Tibial artery (tissue), 4 donors: ENCODE measurements around the gene MRPL57.
"Not testable (repeated sequence)": the region's sequence is repeated elsewhere in the genome, so short reads cannot be mapped to it uniquely, and the experiment has no call there.

Source experiments
- DNase-seq, 2 donors: peaks; one replicate each; pipeline ENCODE4 v3.0.0-alpha.2; 2019
- H3K27ac ChIP-seq, 2 donors: fragments of 200-600 bp; sonication (generic) in 1 of 2; 1 replicate in 1 of 2; 2 replicates in 1 of 2; pipeline ENCODE4 v1.5.1; 2018 to 2019; ENCODE audit warnings: mild to moderate bottlenecking in 1 of 2
- H3K27me3 ChIP-seq, 2 donors: fragments of 200-600 bp; sonication (generic) in 1 of 2; one replicate each; pipeline versions ENCODE4 v1.5.1 to v1.6.0; 2016 to 2019
- H3K36me3 ChIP-seq, 3 donors: fragments of 200-600 bp; sonication (generic) in 2 of 3; one replicate each; pipeline ENCODE4 v1.5.1; 2016 to 2019; ENCODE audit warnings: mild to moderate bottlenecking in 2 of 3
- H3K4me1 ChIP-seq, 4 donors: fragments of 200-600 bp; sonication (generic) in 2 of 4; 1 replicate in 3 of 4; 2 replicates in 1 of 4; pipeline ENCODE4 v1.5.1; 2016 to 2019
- H3K4me3 ChIP-seq, 2 donors: fragments of 200-600 bp; sonication (generic) in 1 of 2; 1 replicate in 1 of 2; 2 replicates in 1 of 2; pipeline ENCODE4 v1.5.1; 2018 to 2019; ENCODE audit warnings: mild to moderate bottlenecking in 2 of 2
- H3K9me3 ChIP-seq, 3 donors: fragments of 200-600 bp; sonication (generic) in 1 of 3; one replicate each; pipeline ENCODE4 v1.5.1; 2016 to 2019
- intact Hi-C: fragments of 100-400 bp; cut with DNase I; formaldehyde crosslinking; loops from one replicate; pipeline ENCODE4 v1.15.0; 2023; ENCODE audit warnings: low total_unique reads
- TF ChIP-seq, protein P1 (sequence below), 2 experiments: fragments of 200-600 bp in 1 of 2; fragments of 450-650 bp in 1 of 2; IDR thresholded peaks; one replicate each; pipeline ENCODE4 v1.5.1; 2017 to 2019; ENCODE audit warnings: antibody characterized with exemption in 2 of 2, mild to moderate bottlenecking in 1 of 2, moderate library complexity in 1 of 2

The MRPL57 gene

DNA sequence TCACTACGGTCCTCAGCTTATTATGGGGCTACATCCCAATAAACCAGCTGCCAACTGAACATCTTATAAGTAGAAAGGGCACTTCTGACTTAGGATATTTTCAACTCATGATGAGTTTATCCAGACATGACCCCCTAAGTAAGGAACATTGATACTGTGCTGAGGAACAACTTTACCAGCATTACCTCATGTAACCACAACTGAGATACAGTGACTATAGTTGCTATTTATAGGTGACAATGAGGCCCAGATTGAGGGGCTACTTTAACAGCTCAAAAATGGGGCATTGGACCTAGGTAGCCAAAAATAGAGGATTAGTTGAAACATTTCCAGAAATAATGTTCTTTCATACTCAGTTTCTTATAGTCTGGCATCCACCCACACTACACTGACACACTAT lies 26.9 kb upstream of the MRPL57 start:
- Histone ChIP-seq H3K9me3 (no peaks in the 10 kb centered on the region), H3K36me3 (peaks cover 15 to 39% (median 32%) of the 10 kb centered on the region in 3 donors), H3K4me1 (no peaks in the 10 kb centered on the region), H3K27ac (no peak overlapping the region), H3K27me3 (no peaks in the 10 kb centered on the region), H3K4me3 (no peak overlapping the region)
- intact Hi-C loops = no loop called here
- TF ChIP-seq, protein P1, sequence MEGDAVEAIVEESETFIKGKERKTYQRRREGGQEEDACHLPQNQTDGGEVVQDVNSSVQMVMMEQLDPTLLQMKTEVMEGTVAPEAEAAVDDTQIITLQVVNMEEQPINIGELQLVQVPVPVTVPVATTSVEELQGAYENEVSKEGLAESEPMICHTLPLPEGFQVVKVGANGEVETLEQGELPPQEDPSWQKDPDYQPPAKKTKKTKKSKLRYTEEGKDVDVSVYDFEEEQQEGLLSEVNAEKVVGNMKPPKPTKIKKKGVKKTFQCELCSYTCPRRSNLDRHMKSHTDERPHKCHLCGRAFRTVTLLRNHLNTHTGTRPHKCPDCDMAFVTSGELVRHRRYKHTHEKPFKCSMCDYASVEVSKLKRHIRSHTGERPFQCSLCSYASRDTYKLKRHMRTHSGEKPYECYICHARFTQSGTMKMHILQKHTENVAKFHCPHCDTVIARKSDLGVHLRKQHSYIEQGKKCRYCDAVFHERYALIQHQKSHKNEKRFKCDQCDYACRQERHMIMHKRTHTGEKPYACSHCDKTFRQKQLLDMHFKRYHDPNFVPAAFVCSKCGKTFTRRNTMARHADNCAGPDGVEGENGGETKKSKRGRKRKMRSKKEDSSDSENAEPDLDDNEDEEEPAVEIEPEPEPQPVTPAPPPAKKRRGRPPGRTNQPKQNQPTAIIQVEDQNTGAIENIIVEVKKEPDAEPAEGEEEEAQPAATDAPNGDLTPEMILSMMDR (IDR thresholded peaks at IDR 0.05) = no peak
- no peak for DNase-seq

GRCh38 chr13:21150013-21150412 lies 26.4 kb upstream of the MRPL57 start:
- intact Hi-C loops = no loop called here
- Histone ChIP-seq H3K36me3 (peaks cover 15 to 37% (median 32%) of the 10 kb centered on the region in 3 donors), H3K4me3 (no peak overlapping the region), H3K27me3 (no peaks in the 10 kb centered on the region), H3K4me1 (no peaks in the 10 kb centered on the region), H3K27ac (no peak overlapping the region), H3K9me3 (no peaks in the 10 kb centered on the region)
- no peak for DNase-seq
- TF ChIP-seq, protein P1 (IDR thresholded peaks at IDR 0.05) = no peak

GRCh38 chr13:21152251-21152899 lies 24.1 kb upstream of the MRPL57 start:
- no peaks in the 10 kb centered on the region for H3K9me3 ChIP-seq
- H3K36me3 ChIP-seq = peaks cover 11 to 17% (median 15%) of the 10 kb centered on the region in 3 donors
- no peak overlapping the region for H3K4me3 ChIP-seq
- no peak overlapping the region for H3K27ac ChIP-seq
- intact Hi-C loops = no loop called here
- no peak for DNase-seq
- H3K4me1 ChIP-seq = no peaks in the 10 kb centered on the region
- no peaks in the 10 kb centered on the region for H3K27me3 ChIP-seq
- TF ChIP-seq, protein P1 (IDR thresholded peaks at IDR 0.05) = no peak

DNA sequence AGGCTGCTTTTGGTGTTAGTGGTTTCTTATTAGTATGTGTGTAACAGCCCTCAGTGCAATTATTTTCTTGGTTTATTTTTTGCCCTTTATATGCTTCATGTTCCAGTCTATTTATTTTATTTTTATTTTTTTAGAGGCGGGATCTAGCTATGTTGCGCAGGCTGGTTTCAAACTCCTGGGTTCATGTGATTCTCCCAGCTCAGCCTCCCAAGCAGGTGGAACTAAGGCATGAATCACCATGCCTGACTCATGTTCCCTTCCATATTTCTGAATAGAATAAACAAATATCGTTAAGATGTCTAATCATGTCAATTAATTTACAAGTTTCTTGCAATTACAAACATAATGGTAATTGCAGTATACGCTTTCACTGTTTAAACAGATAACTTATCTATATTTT lies 11.8 kb upstream of the MRPL57 start:
- TF ChIP-seq, protein P1 (IDR thresholded peaks at IDR 0.05) = no peak
- no peaks in the 10 kb centered on the region for H3K36me3 ChIP-seq
- H3K27ac ChIP-seq = no peak overlapping the region
- no peak overlapping the region for H3K4me3 ChIP-seq
- H3K9me3 ChIP-seq = no peaks in the 10 kb centered on the region
- H3K4me1 ChIP-seq = peaks cover 0 to 2% (median 0%) of the 10 kb centered on the region in 4 donors
- intact Hi-C loops = no loop called here
- DNase-seq = no peak
- H3K27me3 ChIP-seq = no peaks in the 10 kb centered on the region

DNA sequence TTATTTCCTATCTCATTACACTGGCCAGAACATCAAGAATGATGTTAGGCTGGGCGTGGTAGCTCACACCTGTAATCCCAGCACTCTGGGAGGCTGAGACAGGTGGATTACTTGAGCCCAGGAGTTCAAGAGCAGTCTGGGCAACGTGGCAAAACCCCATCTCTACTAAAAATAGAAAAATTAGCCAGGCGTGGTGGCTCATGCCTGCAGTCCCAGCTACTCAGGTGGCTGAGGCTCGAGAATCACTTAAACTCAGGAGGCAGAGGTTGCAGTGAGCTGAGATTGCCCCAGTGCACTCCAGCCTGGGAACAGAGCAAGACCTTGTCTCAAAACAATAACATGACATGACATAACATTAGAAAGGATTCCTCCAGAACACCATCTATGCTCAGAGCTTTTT lies 10.9 kb upstream of the MRPL57 start:
- not testable (repeated sequence) for H3K27ac ChIP-seq, DNase-seq
- H3K4me1 ChIP-seq = peaks cover 0 to 12% (median 0%) of the 10 kb centered on the region in 4 donors

DNA sequence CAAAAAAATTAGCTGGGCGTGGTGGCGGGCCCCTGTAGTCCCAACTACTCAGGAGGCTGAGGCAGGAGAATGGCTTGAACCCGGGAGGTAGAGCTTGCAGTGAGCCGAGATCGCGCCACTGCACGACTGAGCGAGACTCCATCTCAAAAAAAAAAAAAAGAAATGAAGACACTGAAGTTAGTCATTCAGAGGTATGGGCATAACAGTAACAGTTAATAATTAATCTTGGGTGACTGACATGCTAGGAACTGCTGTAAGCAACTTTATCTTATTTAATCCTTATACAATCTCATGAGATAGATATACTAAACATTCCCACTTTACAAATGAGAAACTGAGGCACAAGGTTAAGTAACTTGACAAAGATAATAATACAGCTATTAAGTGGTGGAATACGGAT lies 5.0 kb upstream of the MRPL57 start:
- Histone ChIP-seq H3K4me1 (peaks cover 0 to 21% (median 3%) of the 10 kb centered on the region in 4 donors), H3K36me3 (no peaks in the 10 kb centered on the region), H3K27me3 (no peaks in the 10 kb centered on the region), H3K4me3 (no peak overlapping the region), H3K27ac (no peak overlapping the region), H3K9me3 (no peaks in the 10 kb centered on the region)
- DNase-seq = no peak
- TF ChIP-seq, protein P1 (IDR thresholded peaks at IDR 0.05) = no peak
- intact Hi-C loops = loop anchor here (10.0 kb wide), 3 partner anchors 107 to 303 kb away; partner anchors contain the start of gene LATS2

More for the DNA sequence above, 10.9 kb upstream of the MRPL57 start:
- H3K27me3 ChIP-seq, intact Hi-C loops, H3K36me3 ChIP-seq, H3K9me3 ChIP-seq, H3K4me3 ChIP-seq: not testable (repeated sequence)

DNA sequence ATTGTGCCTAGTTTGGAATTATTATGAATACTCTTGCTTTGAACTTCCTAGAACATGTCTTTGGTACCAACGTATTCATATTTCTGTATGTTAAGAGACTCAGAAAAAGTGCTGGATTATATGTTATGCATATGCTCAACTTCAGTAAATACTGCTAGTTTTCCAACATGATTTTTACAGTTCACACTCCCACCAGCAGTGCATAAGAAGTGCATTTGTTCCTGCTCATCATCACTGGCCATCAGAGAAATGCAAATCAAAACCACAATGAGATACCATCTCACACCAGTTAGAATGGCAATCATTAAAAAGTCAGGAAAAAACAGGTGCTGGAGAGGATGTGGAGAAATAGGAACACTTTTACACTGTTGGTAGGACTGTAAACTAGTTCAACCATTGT lies 2.7 kb upstream of the MRPL57 start:
- peaks cover 0 to 33% (median 14%) of the 10 kb centered on the region in 4 donors for H3K4me1 ChIP-seq
- not testable (repeated sequence) for H3K36me3 ChIP-seq, H3K9me3 ChIP-seq, H3K27ac ChIP-seq, H3K4me3 ChIP-seq, H3K27me3 ChIP-seq, DNase-seq
- intact Hi-C loops = loop anchor here (10.0 kb wide), 3 partner anchors 109 to 301 kb away; partner anchors contain the start of gene LATS2
